Measurements from ENCODE around the gene ANKRD60.

Gene ANKRD60

DNA sequence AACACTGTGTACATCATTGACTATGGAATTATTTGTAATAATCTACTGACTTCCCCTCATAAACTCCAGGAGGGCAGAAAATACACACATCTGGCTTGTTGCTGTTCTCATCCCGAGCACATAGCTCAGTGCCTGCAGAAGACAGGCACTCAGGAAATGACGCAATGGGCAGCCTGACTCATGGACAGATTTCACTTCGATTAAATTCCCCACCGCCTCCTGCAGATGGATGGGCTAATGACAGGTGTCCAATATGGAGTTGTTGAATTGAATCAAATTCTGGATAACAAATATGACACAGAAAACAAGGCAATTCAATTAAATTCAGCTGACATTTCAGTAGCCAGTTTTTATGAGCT lies 9.1 kb downstream of the ANKRD60 start:
- no peak for DNase-seq

DNA sequence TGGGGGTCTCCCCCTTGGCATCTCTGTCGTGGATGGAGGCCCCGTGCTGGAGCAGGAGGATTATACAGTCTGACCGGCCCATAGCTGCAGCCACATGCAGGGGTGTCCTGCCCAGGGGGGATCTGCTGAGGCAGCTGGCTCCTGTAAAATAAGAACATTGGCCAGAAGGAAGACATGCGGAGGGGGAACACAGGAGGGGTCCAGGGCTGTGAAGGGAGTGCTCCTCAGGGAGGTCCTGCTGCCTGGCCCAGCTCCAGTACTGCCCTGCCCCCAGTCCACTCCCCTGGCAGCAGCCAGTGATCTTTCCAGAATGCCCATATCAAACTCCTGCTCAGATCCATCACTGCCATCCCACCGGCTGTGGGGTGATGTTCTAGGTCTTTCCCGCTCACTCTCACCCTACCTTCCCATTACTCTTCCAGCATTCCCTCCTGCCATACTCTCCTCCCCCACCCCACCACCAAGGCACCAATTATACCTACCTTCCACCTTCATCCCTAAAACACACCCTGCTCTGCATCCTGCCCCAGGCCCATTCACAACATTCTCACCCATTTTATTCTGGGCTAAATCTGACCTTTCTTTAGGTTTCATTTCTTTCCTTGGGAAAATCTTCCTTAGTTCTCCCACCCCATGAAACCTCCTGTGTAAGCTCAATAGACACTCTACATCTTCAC lies 9.7 kb downstream of the ANKRD60 start:
- DNase-seq, result no peak

DNA sequence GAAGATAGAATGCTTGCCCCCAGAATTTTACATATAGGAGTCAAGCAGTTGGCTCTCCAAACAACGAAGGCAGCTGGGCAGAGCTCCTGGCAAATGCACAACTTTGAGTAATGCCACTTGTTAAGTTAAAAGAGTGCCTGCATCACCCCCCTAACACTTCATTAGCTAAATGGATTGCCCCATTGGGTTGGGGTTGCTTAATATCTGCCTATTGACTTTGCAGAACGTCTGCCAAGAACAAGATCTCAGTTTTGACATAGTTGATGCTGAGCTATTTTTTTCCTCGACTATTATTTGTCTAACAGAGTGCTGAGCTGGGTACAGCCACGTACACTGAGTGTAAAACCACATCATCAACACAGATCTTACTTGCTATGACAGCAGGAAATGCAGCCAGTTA lies 12.1 kb downstream of the ANKRD60 start:
- peak; percentile 17 for DNase-seq

DNA sequence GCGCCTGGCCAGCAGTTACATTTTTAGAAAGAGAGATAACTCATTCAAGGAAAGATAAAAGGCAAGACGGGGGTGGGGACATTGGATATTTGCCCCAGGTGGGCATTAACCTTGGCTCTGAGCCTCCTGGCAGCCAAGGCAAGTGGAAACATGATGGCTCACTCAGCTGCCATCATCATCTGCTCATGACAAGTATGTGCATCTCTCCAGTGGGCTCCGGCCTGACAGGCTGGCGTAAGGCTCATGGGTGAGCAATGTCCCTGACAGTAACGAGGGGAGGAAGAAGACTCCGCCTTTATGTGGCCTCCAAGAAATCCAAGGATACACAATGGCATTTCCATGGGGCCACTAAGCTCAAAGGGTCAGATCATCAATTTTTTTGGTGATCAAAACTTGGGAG lies 13.3 kb downstream of the ANKRD60 start:
- DNase-seq, result peak; percentile 16

DNA sequence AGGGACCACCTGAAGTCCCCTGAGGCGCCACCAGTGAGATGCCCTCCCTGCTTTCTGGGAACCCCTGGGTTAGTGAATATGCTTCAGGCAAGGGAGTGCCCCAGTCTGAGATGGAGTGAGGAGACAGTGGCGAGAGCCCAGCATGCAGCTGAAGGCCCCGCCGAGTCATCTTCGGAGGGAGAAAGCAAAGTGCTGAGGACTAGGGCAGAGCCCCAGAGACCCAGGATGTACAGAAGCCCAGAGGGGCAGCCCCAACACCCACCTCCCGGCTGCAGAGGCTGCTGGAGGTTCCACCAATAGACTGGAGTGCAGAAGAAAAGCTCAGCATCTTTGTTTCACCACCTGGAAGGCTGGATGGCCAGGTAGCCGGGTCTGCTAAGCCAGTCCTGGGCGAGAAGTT lies 14.1 kb downstream of the ANKRD60 start:
- DNase-seq, result no peak

DNA sequence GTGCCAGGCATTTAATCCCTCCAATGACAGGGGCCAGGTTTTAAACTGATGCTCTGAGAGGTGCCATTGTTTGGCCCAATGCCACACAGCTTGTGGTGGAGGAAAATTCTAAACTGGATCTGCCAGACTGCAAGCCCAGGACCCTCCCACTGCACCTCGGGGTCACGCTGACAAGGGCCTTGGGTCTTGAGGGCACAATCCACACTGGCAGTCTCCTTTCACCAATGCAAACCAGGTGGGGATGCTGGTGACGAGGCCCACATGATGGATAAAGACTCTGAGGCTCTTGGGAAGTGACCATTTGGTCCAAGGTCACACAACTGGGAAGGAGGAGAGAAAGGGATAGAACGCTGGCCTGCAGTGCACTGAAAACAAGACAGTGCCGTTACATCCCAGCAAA lies 14.7 kb downstream of the ANKRD60 start:
- DNase-seq, result no peak

DNA sequence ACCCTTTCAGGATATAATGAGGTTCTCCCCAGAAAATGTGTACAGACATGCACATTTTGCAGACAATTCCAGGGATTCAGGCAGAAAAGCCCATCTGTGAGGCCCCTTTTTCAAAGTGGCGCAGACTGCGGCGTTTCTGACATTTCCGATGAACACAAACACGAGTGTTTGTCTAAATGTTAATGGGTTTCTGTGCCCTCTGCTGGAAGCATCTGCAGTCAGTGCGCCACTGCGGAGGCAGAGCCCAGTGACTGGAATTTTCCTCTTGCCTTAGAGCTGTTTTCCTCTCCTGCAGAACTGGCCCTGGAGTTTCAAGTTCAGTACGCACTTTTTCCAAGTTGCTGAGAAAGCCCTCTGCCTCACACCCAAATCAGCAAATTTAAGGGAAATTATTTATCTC lies 15.3 kb downstream of the ANKRD60 start:
- peak; percentile 41 for DNase-seq

DNA sequence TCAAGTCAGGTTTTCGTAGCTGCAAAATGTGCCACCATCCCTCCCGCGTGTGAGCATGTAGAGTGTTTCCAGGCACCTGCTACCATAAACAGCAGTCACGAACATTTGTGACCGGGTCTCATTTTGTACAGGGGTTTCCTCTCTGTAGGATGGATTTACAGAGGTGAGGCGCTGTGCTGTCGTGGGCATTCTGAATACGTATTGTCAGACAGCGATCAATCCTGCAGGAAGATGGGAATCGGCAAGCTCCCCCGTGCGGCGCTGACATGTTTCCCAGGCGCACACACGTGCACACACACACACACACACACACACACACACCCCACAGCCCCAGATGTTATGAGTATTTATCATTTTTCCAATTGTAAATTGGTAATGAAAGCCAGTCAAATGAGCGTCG lies 15.8 kb downstream of the ANKRD60 start:
- peak; percentile 21 for DNase-seq

DNA sequence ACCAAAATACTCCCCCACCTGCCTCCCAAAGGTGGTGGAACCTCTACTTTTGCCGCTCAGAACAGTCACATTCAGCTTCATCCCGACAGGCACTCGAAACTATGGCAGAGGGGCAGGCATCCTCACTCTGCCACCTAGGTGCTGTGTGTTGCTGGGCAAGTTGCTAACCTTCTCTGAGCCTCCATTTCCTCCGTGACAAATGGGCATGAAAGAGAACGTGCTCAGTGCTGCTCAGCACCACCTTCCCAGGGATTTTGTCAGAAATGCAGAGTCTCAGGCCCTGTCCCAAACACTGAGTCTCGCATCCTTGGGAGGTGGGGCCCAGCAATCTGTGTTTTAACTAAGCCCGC lies 18.1 kb downstream of the ANKRD60 start:
- DNase-seq, result peak; percentile 22

DNA sequence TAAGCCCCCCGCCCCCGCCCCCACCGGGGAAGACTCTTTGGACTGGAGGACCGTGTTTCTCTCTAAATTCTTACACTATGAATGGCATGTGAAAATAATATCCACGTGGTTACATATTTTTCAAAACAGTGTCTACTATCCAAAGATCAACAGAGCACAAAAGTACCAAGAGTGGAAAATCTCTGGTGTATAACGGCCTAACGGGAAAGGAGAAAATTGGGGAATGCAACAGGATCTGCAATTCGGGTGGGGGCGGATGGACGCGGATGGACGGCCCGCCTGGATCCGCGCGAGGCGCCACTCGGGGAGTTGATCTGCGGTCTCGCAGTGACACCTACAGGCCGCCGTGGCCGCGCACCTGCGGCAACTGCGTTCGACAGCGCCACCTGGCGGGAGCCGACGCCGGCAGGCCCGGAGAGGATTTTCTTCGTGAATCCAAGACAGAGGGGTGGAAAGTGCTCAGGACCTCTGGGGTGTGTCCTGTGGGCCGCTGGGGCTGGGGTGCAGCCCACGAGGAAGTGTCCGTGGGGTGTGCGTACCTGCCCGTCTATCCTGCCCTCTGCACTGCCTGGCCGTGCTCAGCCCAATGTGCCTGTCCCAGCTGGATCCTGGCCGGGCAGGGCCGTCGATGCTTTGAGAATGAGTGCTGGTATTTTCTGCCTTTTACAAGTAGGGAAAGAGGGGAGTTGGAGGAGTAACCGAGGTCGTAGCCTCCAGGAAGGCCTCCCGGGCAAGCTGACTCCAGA lies 18.6 kb downstream of the ANKRD60 start:
- DNase-seq, result peak; percentile 83

DNA sequence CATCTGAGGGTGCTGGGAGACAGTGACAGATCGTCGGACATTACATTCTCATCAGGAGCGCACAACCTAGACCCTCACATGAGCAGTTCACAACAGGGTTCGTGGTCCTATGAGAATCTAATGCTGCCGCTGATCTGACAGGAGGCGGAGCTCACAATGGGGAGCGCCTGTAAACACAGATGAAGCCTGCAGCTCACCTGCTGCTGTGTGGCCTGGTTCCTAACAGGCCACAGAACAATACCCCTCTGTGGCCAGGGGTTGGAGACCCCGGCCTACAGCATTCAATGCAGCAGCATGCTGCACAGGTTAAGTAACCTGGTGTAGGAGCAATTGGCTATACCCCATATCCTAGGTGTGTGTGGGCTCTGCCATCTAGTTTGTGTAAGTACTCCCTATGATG lies 19.5 kb downstream of the ANKRD60 start:
- DNase-seq, result no peak

DNA sequence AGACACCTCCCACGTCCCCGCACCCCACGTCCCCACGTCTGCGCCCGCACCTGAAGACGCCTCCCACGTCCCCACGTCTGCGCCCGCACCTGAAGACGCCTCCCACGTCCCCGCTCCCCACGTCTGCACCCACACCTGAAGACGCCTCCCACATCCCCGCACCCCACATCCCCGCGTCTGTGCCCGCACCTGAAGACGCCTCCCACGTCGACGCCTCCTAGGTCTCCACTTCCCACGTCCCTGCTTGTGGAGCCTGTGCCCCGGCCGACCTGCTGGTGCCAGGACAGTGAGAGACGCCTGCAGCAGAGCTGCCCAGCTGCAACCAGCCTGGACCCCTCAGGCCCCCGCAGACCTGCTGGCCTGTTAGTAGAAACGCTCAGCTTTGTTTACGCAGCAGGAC lies 22.6 kb downstream of the ANKRD60 start:
- no peak for DNase-seq

DNA sequence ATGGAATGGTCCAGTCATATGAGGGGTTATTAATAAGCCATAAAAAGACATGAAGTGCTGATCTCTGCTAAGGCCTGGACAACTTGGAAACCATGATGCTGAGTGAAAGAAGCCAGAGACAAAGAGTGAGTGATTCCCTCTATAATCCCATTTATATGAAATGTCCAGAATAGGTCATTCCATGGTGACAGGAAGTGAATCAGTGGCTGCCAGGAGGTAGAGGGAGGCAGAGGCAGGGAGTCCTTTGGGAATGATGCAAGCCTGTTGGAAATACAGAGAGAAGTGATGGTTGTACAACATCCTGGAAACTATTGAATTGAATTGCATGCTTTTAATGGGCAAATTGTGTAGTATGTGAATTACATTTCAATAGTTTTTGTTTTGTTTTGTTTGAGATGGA lies 26.4 kb downstream of the ANKRD60 start:
- DNase-seq, result no peak

DNA sequence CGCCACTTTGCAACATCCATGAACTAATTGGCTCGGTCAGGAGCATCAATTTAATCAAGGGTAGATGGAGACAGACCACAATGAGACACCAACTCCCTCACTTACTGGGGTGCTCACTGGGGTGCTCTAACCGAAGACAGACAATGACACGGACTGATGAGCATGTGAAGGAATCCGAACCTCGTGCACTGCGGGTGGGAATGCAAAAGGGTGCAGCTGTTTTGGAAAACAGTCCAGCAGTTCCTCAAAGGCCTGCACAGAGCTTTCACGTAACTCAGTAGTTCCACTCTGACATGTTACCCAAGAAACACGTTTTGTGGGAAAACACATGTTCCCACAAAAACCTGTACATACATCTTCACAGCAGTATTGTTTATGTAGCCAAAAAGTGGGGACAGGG lies 26.8 kb downstream of the ANKRD60 start:
- no peak for DNase-seq

DNA sequence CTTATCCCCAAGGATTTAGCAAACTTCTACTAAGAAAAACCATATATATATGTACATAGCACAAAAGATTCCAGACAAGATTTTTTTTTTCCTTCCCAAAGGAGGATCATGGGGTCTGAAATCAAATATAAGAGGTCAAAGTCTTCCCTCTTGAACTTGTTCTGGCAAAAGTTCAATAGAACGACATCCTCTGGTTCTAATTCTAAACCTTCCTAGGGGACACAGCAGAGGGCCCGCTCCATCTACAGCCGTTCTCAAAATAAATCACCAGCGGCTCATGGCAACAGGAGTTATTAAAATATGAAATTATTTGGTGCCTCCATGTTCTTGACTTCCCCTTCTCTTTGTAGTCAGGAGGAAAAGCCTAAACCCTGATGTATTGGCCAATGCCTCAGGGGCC lies 29.0 kb downstream of the ANKRD60 start:
- no peak for DNase-seq

DNA sequence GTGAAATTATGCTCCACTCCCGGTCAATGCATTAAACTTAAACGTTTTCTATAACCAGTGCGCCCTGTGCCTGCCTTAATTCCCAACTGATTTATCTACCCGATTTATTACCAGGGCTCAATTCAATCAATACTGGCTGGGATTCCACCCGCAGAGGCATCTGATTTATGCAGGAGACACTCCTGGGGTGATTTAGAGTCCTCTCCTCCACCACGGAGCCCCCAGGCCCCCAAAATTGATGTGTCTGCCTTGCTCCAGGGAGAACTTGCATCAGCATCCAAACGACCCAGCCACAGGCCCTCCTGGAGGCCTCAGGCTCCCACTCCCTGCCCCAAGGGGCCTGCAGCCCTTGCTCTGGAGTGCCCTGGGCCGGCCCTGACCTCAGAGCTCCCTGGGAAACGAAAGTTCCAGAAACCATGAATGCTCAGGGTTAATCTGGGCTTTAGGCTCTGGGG lies 29.5 kb downstream of the ANKRD60 start:
- no peak for DNase-seq

DNA sequence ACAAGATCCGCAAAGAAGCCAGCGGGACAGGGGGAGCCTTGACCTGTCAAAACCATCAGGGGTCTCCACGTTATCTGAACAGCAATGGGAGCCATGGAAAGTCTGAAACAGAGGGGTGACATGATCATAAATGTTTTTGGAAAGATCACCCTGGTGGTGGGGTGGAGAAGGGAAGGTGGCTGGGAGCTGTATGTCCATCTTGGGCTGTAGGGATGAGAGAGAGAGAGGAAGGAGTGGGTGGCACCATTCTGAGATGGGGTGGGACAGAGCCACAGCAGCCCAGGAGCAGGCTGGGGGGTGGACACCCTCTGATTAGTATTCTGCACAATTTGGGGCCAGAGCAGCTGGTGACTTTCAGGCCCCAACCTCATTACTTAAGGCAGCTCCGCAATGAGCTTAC lies 30.1 kb downstream of the ANKRD60 start:
- no peak for DNase-seq

DNA sequence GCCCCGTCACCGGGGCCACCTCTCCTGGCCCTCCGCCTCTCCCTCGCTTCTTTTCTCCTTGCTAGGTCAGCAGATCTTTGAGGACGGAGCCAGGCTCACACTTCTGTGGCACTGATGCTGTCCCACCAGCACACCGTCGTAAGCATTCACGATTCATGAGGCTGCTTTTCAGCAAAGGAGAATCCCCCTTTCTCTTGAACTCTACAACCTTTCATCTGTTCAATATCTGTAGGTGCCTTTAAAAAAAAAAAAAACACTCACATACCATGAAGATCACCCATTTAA lies 31.3 kb downstream of the ANKRD60 start:
- no peak for DNase-seq

DNA sequence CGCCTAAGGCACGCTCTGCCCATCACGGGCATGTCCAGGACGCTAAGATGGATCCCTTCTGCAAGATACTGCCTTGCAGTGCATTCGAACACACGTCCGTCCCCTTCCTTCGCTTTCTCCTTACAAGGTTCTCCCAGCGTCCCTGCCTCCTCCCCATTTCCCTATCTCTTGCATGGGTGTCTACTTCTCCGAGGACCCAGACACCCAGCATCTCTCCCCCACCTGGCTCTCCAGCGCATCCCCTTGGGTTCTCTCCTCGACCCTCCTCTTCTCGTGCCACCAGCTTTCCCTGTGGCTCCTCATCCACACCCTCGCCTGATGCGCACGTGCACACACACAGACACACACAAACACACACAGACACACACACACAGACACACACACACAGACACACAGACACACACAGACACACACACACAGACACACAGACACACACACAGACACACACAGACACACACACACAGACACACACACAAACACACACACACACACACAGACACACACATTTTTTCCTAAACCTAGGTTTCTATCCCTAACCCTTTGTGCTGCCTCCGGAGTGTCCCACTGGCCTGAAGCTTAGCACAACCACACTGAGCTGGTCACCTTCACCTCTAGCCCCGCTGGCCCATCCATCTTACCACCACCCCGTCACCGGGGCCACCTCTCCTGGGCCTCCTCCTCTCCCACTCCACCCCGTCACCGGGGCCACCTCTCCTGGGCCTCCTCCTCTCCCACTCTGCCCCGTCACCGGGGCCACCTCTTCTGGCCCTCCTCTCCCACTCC lies 31.9 kb downstream of the ANKRD60 start:
- DNase-seq, result no peak

DNA sequence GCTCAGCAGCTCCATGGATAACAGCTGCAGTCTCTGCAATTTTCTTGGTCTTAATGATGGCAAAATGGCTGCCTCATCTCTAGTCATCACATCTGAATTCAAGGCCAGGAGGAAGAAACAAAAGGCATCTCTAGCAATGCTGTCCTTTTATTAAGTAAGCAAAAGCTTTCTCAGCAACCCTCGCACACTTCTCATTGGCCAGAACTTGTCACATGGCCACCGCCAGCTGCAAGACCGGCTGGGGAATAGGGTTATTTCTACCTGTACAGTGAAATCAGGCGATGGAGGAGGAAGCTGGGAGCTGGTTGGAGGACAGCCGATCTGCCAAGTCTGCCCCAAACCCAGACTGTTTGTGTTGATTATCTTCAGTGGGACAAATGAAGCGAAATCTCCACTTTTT lies 33.4 kb downstream of the ANKRD60 start:
- DNase-seq, result no peak

DNA sequence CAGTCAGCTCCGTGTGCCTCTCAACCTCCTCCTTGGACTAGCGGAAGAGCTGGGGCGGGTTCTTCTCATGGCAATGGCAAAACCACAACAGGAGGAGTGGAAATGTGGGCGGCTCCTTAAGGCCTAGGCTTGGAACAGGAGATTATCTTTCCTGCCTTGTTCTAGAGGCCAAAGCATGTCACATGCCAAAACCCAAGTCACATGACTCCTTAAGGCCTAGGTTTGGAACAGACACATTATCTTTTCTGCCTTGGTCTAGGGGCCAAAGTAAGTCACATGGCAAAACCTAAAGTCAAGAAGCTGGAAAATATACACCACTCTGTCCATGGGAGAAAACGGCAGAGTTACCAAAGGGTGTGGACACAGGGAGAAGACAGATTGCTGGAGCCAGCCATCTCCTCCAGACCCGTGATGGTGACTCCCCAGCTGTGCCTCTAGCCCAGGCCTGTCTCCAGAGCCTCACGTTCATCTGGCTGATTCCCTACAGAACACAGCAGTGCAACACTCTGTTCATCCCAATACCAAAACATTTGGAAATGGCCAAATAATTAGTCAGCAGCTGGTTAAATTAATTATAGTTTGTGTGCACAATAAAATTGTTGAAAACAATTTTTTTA lies 34.2 kb downstream of the ANKRD60 start:
- DNase-seq, result no peak

DNA sequence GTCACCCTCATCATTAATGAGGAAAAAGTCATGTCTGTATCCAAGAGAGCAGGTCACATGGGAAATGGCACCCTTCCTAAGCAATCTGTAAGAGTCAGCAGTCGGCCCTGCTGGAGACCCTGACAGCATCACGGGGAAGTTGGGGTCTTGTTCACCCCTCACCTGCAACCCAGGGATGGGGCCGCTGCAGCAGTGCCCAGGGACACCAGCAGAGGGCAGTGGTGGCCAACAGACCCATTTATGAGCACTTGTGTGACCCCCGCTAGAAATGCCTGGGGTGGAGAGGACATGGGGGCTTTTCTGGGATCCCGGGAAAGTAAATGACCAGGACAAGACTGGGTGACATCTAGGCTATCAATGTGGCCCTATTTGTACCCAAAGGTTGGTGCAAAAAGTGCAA lies 35.9 kb downstream of the ANKRD60 start:
- DNase-seq, result no peak

DNA sequence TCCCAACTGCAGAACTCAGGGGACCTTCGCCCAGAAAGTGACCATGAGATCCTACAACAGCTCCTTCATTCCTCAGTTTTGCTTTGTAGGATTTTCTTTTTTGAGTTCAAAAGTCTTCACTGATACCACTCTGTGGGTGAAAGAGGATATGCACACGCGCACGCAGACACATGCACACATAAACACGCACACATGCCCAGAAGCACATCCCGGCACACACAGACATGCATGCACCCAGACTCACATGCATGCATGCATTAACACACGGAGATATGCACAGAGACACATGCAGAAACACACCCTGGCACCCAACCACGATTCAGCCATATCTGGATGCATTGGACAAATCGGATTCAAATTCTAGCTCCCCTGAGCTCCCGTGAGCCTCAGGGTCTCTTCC lies 36.4 kb downstream of the ANKRD60 start:
- no peak for DNase-seq

DNA sequence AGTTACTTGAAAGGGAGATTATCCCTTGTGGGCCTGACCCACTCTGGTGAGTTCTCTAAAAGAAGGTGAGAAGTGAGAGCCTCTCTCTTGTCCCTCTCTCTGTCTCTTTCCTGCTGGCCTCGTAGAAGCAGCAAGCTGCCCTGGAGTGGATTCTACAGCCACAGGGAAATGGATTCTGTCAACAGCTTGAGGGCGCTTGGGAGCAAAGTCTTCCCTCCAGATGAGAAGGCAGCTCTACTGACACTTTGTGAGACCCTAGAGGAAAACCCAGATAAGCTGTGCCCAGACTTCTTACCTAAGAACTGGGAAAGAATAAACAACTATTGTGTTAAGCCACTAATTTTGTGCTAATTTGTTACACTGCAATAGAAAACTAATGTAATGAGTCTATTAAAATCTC lies 39.9 kb downstream of the ANKRD60 start:
- DNase-seq, result no peak

All from left hindlimb (tissue), 1 donor.